ENCODE measurements around the gene NAA11.
"Not testable (repeated sequence)": the region's sequence is repeated elsewhere in the genome, so short reads cannot be mapped to it uniquely, and the experiment has no call there.

The NAA11 gene

DNA sequence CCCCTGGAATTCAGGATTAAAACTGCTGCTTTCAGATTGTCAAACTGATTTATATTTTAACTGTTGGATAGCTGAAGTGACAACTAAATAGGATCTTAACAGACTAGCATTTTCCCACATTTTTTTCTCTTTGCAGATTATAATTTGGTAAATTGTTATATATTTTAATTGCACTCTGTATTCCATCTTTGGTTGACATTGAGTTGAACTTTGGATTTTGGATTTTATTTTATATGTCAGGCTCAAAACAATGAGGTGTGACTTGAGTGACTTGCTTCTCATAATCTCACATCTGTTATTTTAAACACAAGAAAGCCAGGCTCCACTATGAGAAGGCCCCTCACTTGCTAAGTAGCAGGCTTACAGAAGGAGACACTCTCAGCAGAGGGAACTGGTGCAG is 38.1 kb downstream of the NAA11 start:
- Histone ChIP-seq H3K14ac (ENCODE audit: low read length) (no peak overlapping the region), H3K23ac (ENCODE audit: low read depth, low read length, poor library complexity) (no peak overlapping the region), H4K8ac (ENCODE audit: low read depth, low read length) (no peak overlapping the region), H3K18ac (ENCODE audit: low read length) (no peak overlapping the region), H3K27ac (replicated peaks; ENCODE audit: low read length) (no peak overlapping the region), H2BK15ac (ENCODE audit: low read length) (no peak overlapping the region), H3K36me3 (replicated peaks in 1 of 2; ENCODE audit: control insufficient read depth in 2 of 2, insufficient read depth in 2 of 2, low read length in 2 of 2) (no peaks in the 10 kb centered on the region), H3K79me1 (ENCODE audit: low read depth, low read length) (no peaks in the 10 kb centered on the region), H3K4me3 (ENCODE audit: low read length in 2 of 2) (no peak overlapping the region), H3K27me3 (ENCODE audit: control insufficient read depth in 3 of 3, insufficient read depth in 3 of 3, low read depth in 1 of 3, low read length in 3 of 3) (no peaks in the 10 kb centered on the region), H3K9me3 (replicated peaks in 1 of 2; ENCODE audit: control insufficient read depth in 2 of 2, insufficient read depth in 1 of 2, low read depth in 1 of 2, low read length in 2 of 2) (peaks cover 0 to 3% of the 10 kb centered on the region in 2 donors), H2AK5ac (ENCODE audit: low read depth, low read length) (no peak overlapping the region), H2AFZ (ENCODE audit: low read length) (peak overlapping the region; percentile 49), H3K4me1 (ENCODE audit: control insufficient read depth in 2 of 2, insufficient read depth in 1 of 2, low read depth in 1 of 2, low read length in 2 of 2) (peaks cover 4 to 8% of the 10 kb centered on the region in 2 donors), H2BK120ac (ENCODE audit: low read depth, low read length) (no peak overlapping the region), H3K4me2 (ENCODE audit: insufficient read depth, low read length, poor library complexity, severe bottlenecking) (no peak overlapping the region), H3K9ac (ENCODE audit: low read depth, low read length, poor library complexity) (no peak overlapping the region), H3K4ac (ENCODE audit: low read length) (no peak overlapping the region), H4K91ac (ENCODE audit: low read depth, low read length, poor library complexity) (no peak overlapping the region), H2BK5ac (ENCODE audit: low read length) (no peak overlapping the region), H2BK12ac (ENCODE audit: low read length) (no peak overlapping the region)
- no peak for DNase-seq (ENCODE audit: low spot score)

DNA sequence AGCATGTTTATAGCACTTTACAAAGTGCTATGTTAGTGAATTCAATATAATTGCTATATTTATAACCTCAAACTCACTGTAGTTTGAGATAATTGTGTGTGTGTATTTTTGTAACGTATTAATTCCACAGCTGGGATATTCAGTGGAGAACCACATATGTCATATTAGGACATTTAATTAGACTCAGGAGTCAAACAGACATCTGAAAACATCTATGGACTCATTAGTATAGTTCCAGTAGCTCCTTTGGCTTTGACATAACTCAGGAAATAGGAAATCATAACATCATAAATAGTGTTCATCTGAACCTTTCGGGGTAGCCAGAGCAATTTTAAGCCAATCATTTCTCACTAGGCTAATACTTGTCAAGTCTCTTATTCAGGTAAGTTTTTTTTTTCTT is 38.8 kb downstream of the NAA11 start:
- H3K4me2 ChIP-seq (ENCODE audit: insufficient read depth, low read length, poor library complexity, severe bottlenecking): no peak overlapping the region
- no peak overlapping the region for H3K9ac ChIP-seq (ENCODE audit: low read depth, low read length, poor library complexity)
- H4K91ac ChIP-seq (ENCODE audit: low read depth, low read length, poor library complexity): no peak overlapping the region
- no CpG with 5 or more reads among the region's 2 CpGs for WGBS, 2 donors (ENCODE audit: extremely low coverage in 2 of 2, insufficient read length in 2 of 2, insufficient replicate concordance in 1 of 2)
- no peak overlapping the region for H2BK5ac ChIP-seq (ENCODE audit: low read length)
- H3K9me3 ChIP-seq (replicated peaks in 1 of 2; ENCODE audit: control insufficient read depth in 2 of 2, insufficient read depth in 1 of 2, low read depth in 1 of 2, low read length in 2 of 2): peaks cover 0 to 3% of the 10 kb centered on the region in 2 donors
- no peaks in the 10 kb centered on the region for H3K36me3 ChIP-seq (replicated peaks in 1 of 2; ENCODE audit: control insufficient read depth in 2 of 2, insufficient read depth in 2 of 2, low read length in 2 of 2)
- H2AK5ac ChIP-seq (ENCODE audit: low read depth, low read length): no peak overlapping the region
- H3K4me1 ChIP-seq (ENCODE audit: control insufficient read depth in 2 of 2, insufficient read depth in 1 of 2, low read depth in 1 of 2, low read length in 2 of 2): peaks cover 6 to 14% of the 10 kb centered on the region in 2 donors
- no peaks in the 10 kb centered on the region for H3K79me1 ChIP-seq (ENCODE audit: low read depth, low read length)
- no peak for DNase-seq (ENCODE audit: low spot score)
- H4K8ac ChIP-seq (ENCODE audit: low read depth, low read length): no peak overlapping the region
- no peaks in the 10 kb centered on the region for H3K27me3 ChIP-seq (ENCODE audit: control insufficient read depth in 3 of 3, insufficient read depth in 3 of 3, low read depth in 1 of 3, low read length in 3 of 3)
- no peak overlapping the region for H2BK12ac ChIP-seq (ENCODE audit: low read length)
- no peak overlapping the region for H3K4ac ChIP-seq (ENCODE audit: low read length)
- no peak overlapping the region for H2BK120ac ChIP-seq (ENCODE audit: low read depth, low read length)
- no peak overlapping the region for H3K23ac ChIP-seq (ENCODE audit: low read depth, low read length, poor library complexity)
- H3K27ac ChIP-seq (replicated peaks; ENCODE audit: low read length): no peak overlapping the region
- H2AFZ ChIP-seq (ENCODE audit: low read length): peak overlapping the region; percentile 49
- H3K14ac ChIP-seq (ENCODE audit: low read length): no peak overlapping the region
- no peak overlapping the region for H2BK15ac ChIP-seq (ENCODE audit: low read length)
- H3K18ac ChIP-seq (ENCODE audit: low read length): no peak overlapping the region
- no peak overlapping the region for H3K4me3 ChIP-seq (ENCODE audit: low read length in 2 of 2)

DNA sequence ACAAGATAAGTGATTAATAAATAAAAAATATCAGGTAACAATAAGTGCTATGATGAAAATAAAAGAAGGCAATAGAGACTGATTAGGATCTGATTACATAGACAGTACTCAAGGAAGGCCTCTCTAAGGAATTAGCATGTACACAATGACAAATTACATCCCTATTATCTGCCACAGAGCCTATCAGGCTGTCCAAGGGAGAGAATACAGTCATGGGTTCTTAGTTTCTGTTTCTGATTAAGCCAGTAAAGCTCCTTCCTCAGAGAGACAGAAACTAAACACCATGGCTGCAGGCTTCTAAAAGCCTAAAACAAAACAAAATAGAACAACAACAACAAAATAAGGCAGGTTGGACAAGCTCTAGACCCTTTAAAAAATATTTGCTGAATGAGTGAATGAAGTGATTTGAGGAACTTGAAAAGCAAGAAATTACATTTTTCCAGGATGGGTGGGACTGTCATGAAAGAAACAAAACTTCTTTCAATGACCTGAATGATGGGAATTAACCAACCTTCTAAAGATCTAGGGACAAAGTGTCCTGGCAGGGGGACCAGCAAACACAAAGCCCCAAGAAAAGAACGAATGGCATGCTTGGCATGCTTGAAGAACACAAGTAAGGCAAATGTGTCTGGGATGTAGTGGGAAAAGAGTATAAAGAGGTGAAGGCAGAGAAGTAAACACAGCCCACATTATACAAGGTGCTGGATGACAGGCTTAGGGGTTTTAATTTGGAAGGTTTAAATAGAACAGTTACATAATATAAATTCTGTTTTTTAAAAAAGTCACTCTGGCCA is 44.1 kb downstream of the NAA11 start:
- no peak overlapping the region for H3K14ac ChIP-seq (ENCODE audit: low read length)
- no peak overlapping the region for H3K18ac ChIP-seq (ENCODE audit: low read length)
- H3K4ac ChIP-seq (ENCODE audit: low read length): no peak overlapping the region
- no peak overlapping the region for H2BK12ac ChIP-seq (ENCODE audit: low read length)
- no peak overlapping the region for H3K9ac ChIP-seq (ENCODE audit: low read depth, low read length, poor library complexity)
- no peak overlapping the region for H2BK120ac ChIP-seq (ENCODE audit: low read depth, low read length)
- H3K4me1 ChIP-seq (ENCODE audit: control insufficient read depth in 2 of 2, insufficient read depth in 1 of 2, low read depth in 1 of 2, low read length in 2 of 2): peaks cover 7 to 12% of the 10 kb centered on the region in 2 donors
- H3K4me2 ChIP-seq (ENCODE audit: insufficient read depth, low read length, poor library complexity, severe bottlenecking): no peak overlapping the region
- peak overlapping the region; percentile 74 for H2AFZ ChIP-seq (ENCODE audit: low read length)
- H3K36me3 ChIP-seq (replicated peaks in 1 of 2; ENCODE audit: control insufficient read depth in 2 of 2, insufficient read depth in 2 of 2, low read length in 2 of 2): no peaks in the 10 kb centered on the region
- no peak overlapping the region for H2BK5ac ChIP-seq (ENCODE audit: low read length)
- H3K27ac ChIP-seq (replicated peaks; ENCODE audit: low read length): peak overlapping the region; percentile 93
- no peaks in the 10 kb centered on the region for H3K27me3 ChIP-seq (ENCODE audit: control insufficient read depth in 3 of 3, insufficient read depth in 3 of 3, low read depth in 1 of 3, low read length in 3 of 3)
- no peak overlapping the region for H3K4me3 ChIP-seq (ENCODE audit: low read length in 2 of 2)
- H3K23ac ChIP-seq (ENCODE audit: low read depth, low read length, poor library complexity): no peak overlapping the region
- WGBS, 2 donors (ENCODE audit: extremely low coverage in 2 of 2, insufficient read length in 2 of 2, insufficient replicate concordance in 1 of 2): no CpG with 5 or more reads among the region's 1 CpG
- H3K9me3 ChIP-seq (replicated peaks in 1 of 2; ENCODE audit: control insufficient read depth in 2 of 2, insufficient read depth in 1 of 2, low read depth in 1 of 2, low read length in 2 of 2): peaks cover 2 to 3% of the 10 kb centered on the region in 2 donors
- DNase-seq (ENCODE audit: low spot score): peak; percentile 79
- H4K91ac ChIP-seq (ENCODE audit: low read depth, low read length, poor library complexity): no peak overlapping the region
- no peak overlapping the region for H2BK15ac ChIP-seq (ENCODE audit: low read length)
- no peaks in the 10 kb centered on the region for H3K79me1 ChIP-seq (ENCODE audit: low read depth, low read length)
- no peak overlapping the region for H2AK5ac ChIP-seq (ENCODE audit: low read depth, low read length)
- no peak overlapping the region for H4K8ac ChIP-seq (ENCODE audit: low read depth, low read length)

DNA sequence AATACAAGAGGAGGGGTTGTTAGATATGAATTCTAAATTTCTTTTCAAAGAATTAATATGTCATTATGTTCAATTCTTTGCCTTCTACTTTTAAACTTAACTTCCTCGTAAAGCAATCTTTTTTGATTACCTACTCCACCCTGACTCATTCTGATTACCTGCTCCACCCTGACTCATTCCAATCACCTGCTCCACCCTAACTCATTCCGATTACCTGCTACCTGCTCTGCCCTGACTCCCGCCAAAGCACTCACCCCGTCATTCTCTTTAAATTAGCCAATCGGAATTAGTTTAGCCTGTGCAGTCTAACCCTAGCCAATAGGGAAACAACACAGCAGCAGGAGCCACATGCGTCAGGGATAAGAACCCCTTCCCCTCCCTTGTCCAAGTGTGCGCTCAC is 48.4 kb downstream of the NAA11 start:
- not testable (repeated sequence) for DNase-seq (ENCODE audit: low spot score); H3K4me3 ChIP-seq (ENCODE audit: low read length in 2 of 2); H2AFZ ChIP-seq (ENCODE audit: low read length); H3K27me3 ChIP-seq (ENCODE audit: control insufficient read depth in 3 of 3, insufficient read depth in 3 of 3, low read depth in 1 of 3, low read length in 3 of 3); H2BK5ac ChIP-seq (ENCODE audit: low read length); H4K91ac ChIP-seq (ENCODE audit: low read depth, low read length, poor library complexity); H2AK5ac ChIP-seq (ENCODE audit: low read depth, low read length); H4K8ac ChIP-seq (ENCODE audit: low read depth, low read length); H3K4ac ChIP-seq (ENCODE audit: low read length); H3K9ac ChIP-seq (ENCODE audit: low read depth, low read length, poor library complexity); H3K9me3 ChIP-seq (replicated peaks in 1 of 2; ENCODE audit: control insufficient read depth in 2 of 2, insufficient read depth in 1 of 2, low read depth in 1 of 2, low read length in 2 of 2); H3K79me1 ChIP-seq (ENCODE audit: low read depth, low read length); H3K14ac ChIP-seq (ENCODE audit: low read length); H3K4me1 ChIP-seq (ENCODE audit: control insufficient read depth in 2 of 2, insufficient read depth in 1 of 2, low read depth in 1 of 2, low read length in 2 of 2); H2BK120ac ChIP-seq (ENCODE audit: low read depth, low read length); H3K36me3 ChIP-seq (replicated peaks in 1 of 2; ENCODE audit: control insufficient read depth in 2 of 2, insufficient read depth in 2 of 2, low read length in 2 of 2); H2BK15ac ChIP-seq (ENCODE audit: low read length); H3K23ac ChIP-seq (ENCODE audit: low read depth, low read length, poor library complexity); H3K27ac ChIP-seq (replicated peaks; ENCODE audit: low read length); H2BK12ac ChIP-seq (ENCODE audit: low read length); H3K4me2 ChIP-seq (ENCODE audit: insufficient read depth, low read length, poor library complexity, severe bottlenecking); H3K18ac ChIP-seq (ENCODE audit: low read length)
- no CpG with 5 or more reads among the region's 7 CpGs for WGBS, 2 donors (ENCODE audit: extremely low coverage in 2 of 2, insufficient read length in 2 of 2, insufficient replicate concordance in 1 of 2)

Measured in neuronal stem cell (in vitro differentiated cells).